Keratinocyte (primary cell): ENCODE measurements around the gene IGF1R. TPM values are rescaled to one million over a fixed set of nuclear protein-coding genes. Genes with fewer than 3 reads are reported as not detected.

ENCODE experiments used
- DNase-seq: peaks from one replicate; pipeline ENCODE4 v3.0.0-alpha.2; 2011; ENCODE audit warnings: low read depth, missing footprints, low spot score
- FAIRE-seq: peaks from 2 replicates; lab custom pipeline; 2011; peaks lifted over from hg19 to GRCh38; lab: Jason Lieb, UNC
- H2AFZ ChIP-seq: 2 replicates; pipeline ENCODE4 v1.6.0; 2012; ENCODE audit warnings: low read length, control low read depth, inconsistent platforms; ENCODE audit not compliant: control insufficient read depth
- H3K27ac ChIP-seq: 2 replicates; pipeline ENCODE4 v1.5.1; 2011; ENCODE audit warnings: low read length; ENCODE audit not compliant: control insufficient read depth, insufficient read depth
- H3K27me3 ChIP-seq: 3 replicates; pipeline ENCODE4 v1.6.0; 2011; ENCODE audit warnings: low read length; ENCODE audit not compliant: control insufficient read depth, insufficient read depth; ENCODE audit errors: extremely low read depth
- H3K36me3 ChIP-seq, 2 experiments: 2 replicates in 1 of 2; 3 replicates in 1 of 2; pipeline ENCODE4 v1.5.1; 2011; ENCODE audit warnings: low read length in 2 of 2, mild to moderate bottlenecking in 1 of 2; ENCODE audit not compliant: control insufficient read depth in 2 of 2, insufficient read depth in 2 of 2; ENCODE audit errors: extremely low read depth in 1 of 2
- H3K4me1 ChIP-seq: 3 replicates; pipeline ENCODE4 v1.5.1; 2011; ENCODE audit warnings: low read length; ENCODE audit not compliant: control insufficient read depth, insufficient read depth; ENCODE audit errors: extremely low read depth
- H3K4me2 ChIP-seq: 3 replicates; pipeline ENCODE4 v1.6.0; 2011; ENCODE audit warnings: low read depth, low read length; ENCODE audit not compliant: control insufficient read depth, insufficient read depth; ENCODE audit errors: extremely low read depth
- H3K4me3 ChIP-seq, 3 experiments: fragments of 200-600 bp in 1 of 3; sonication (generic) in 1 of 3; 2 replicates in 2 of 3; 3 replicates in 1 of 3; pipeline ENCODE4 v1.5.1; 2011 to 2016; ENCODE audit warnings: low read length in 3 of 3, mild to moderate bottlenecking in 3 of 3, control low read depth in 2 of 3, inconsistent platforms in 1 of 3, low read depth in 1 of 3, mixed read lengths in 1 of 3, mixed run types in 1 of 3, moderate library complexity in 1 of 3; ENCODE audit not compliant: control insufficient read depth in 2 of 3, insufficient read depth in 2 of 3; ENCODE audit errors: extremely low read depth in 1 of 3
- H3K79me2 ChIP-seq: 2 replicates; pipeline ENCODE4 v1.6.0; 2012; ENCODE audit warnings: low read length; ENCODE audit not compliant: control insufficient read depth, insufficient read depth
- H3K9ac ChIP-seq: 3 replicates; pipeline ENCODE4 v1.6.0; 2011; ENCODE audit warnings: low read length; ENCODE audit not compliant: control insufficient read depth, insufficient read depth; ENCODE audit errors: extremely low read depth
- H3K9me1 ChIP-seq: 3 replicates; pipeline ENCODE4 v1.6.0; 2011; ENCODE audit warnings: low read length; ENCODE audit not compliant: control insufficient read depth, insufficient read depth; ENCODE audit errors: extremely low read depth
- H3K9me3 ChIP-seq: 2 replicates; pipeline ENCODE4 v1.5.1; 2012; ENCODE audit warnings: low read depth, low read length; ENCODE audit not compliant: control insufficient read depth
- H4K20me1 ChIP-seq: 3 replicates; pipeline ENCODE4 v1.6.0; 2011; ENCODE audit warnings: low read length; ENCODE audit not compliant: control insufficient read depth, insufficient read depth; ENCODE audit errors: extremely low read depth
- EZH2 ChIP-seq: IDR thresholded peaks from one replicate; pipeline ENCODE4 v1.6.1; 2012; ENCODE audit warnings: inconsistent platforms, mild to moderate bottlenecking, low read length, moderate library complexity
- dilution Hi-C: fragments of 300-500 bp; cut with MboI; formaldehyde crosslinking; loops from one replicate; pipeline ENCODE4 v1.7.0; 2020; ENCODE audit warnings: low sequenced_read_pairs; ENCODE audit not compliant: extremely low pct_ligation_motif_present
- polyA plus RNA-seq, 5 experiments: library from polyadenylated mRNA; depleted of rRNA in 3 of 5; stranded (reverse) in 3 of 5; stranded (forward) in 1 of 5; unstranded in 1 of 5; fragments of >200 nt; gene quantifications; 1 replicate in 1 of 5; 2 replicates in 3 of 5; 3 replicates in 1 of 5; pipeline versions ENCODE4 v1.2.1 to v1.2.3, GENCODE V29; 2011 to 2012; ENCODE audit warnings: missing spikeins in 2 of 5, low read depth in 1 of 5, low replicate concordance in 1 of 5
- TF ChIP-seq, protein P1 (sequence below), 3 experiments: IDR thresholded peaks in 1 of 3; conservative IDR thresholded peaks in 1 of 3; optimal IDR thresholded peaks in 1 of 3; 2 replicates in 2 of 3; 3 replicates in 1 of 3; pipeline versions ENCODE3 to v1.5.1; 2011; ENCODE audit warnings: low read length in 3 of 3, mild to moderate bottlenecking in 3 of 3, moderate library complexity in 2 of 3, control low read depth in 1 of 3, inconsistent platforms in 1 of 3; ENCODE audit not compliant: insufficient read depth in 2 of 3; ENCODE audit errors: extremely low read depth in 1 of 3

Gene IGF1R
- polyA plus RNA-seq, 1 donor (not counting 4 experiments of a cell fraction or from before 2014, with no cell fraction given): 14.5 TPM

- Histone ChIP-seq H3K9me3 (no peaks in the 10 kb centered on the region), H3K9me1 (no peaks in the 10 kb centered on the region), H2AFZ (no peak overlapping the region), H3K36me3 (peaks cover 20 to 29% of the 10 kb centered on the region in 2 experiments), H3K79me2 (no peaks in the 10 kb centered on the region), H3K9ac (no peak overlapping the region), H3K27me3 (no peaks in the 10 kb centered on the region), H3K4me1 (no peaks in the 10 kb centered on the region), H4K20me1 (no peaks in the 10 kb centered on the region), H3K4me2 (no peak overlapping the region), H3K27ac (no peak overlapping the region), H3K4me3 (no peak overlapping the region)
- dilution Hi-C loops: no loop called here
- no peak for FAIRE-seq
- no peak for DNase-seq
- TF ChIP-seq EZH2: no peak
- TF ChIP-seq, protein P1, sequence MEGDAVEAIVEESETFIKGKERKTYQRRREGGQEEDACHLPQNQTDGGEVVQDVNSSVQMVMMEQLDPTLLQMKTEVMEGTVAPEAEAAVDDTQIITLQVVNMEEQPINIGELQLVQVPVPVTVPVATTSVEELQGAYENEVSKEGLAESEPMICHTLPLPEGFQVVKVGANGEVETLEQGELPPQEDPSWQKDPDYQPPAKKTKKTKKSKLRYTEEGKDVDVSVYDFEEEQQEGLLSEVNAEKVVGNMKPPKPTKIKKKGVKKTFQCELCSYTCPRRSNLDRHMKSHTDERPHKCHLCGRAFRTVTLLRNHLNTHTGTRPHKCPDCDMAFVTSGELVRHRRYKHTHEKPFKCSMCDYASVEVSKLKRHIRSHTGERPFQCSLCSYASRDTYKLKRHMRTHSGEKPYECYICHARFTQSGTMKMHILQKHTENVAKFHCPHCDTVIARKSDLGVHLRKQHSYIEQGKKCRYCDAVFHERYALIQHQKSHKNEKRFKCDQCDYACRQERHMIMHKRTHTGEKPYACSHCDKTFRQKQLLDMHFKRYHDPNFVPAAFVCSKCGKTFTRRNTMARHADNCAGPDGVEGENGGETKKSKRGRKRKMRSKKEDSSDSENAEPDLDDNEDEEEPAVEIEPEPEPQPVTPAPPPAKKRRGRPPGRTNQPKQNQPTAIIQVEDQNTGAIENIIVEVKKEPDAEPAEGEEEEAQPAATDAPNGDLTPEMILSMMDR (optimal IDR thresholded peaks at IDR 0.05 in 1 of 3, IDR thresholded peaks at IDR 0.05 in 1 of 3, conservative IDR thresholded peaks at IDR 0.05 in 1 of 3; ENCODE audit: extremely low read depth in 1 of 3, insufficient read depth in 2 of 3, low read length in 3 of 3): no peak
These were observed 282.2 kb downstream of the IGF1R start for GRCh38 chr15:98930576-98930975.

DNA sequence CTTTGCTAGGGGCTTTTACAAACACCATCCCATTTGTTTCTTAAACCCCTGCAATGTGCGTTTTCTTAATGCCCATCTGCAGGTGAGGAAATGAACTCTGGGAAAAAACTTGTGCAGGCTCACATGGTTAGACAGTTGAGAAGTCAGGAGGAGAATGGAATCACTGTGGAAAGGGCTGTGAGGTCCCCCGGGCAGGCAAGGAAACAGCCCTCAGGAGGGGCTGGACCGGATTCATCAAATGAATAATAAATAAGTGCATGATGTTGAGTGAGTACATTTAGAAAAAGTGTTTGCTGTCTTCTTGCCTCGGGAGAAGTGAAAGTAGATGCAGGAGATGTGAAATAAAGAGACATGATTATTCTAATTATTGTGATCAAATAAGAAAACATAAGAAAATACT is 282.7 kb downstream of the IGF1R start:
- H3K9ac ChIP-seq: no peak overlapping the region
- no peaks in the 10 kb centered on the region for H3K9me1 ChIP-seq
- DNase-seq (no peak), FAIRE-seq (no peak)
- no peaks in the 10 kb centered on the region for H3K79me2 ChIP-seq
- no peaks in the 10 kb centered on the region for H3K4me1 ChIP-seq
- no peak overlapping the region for H3K4me3 ChIP-seq
- no peaks in the 10 kb centered on the region for H4K20me1 ChIP-seq
- no peaks in the 10 kb centered on the region for H3K9me3 ChIP-seq
- no peak overlapping the region for H3K4me2 ChIP-seq
- H3K27me3 ChIP-seq: no peaks in the 10 kb centered on the region
- no peak overlapping the region for H2AFZ ChIP-seq
- TF ChIP-seq, protein P1 (optimal IDR thresholded peaks at IDR 0.05 in 1 of 3, IDR thresholded peaks at IDR 0.05 in 1 of 3, conservative IDR thresholded peaks at IDR 0.05 in 1 of 3; ENCODE audit: extremely low read depth in 1 of 3, insufficient read depth in 2 of 3, low read length in 3 of 3): no peak
- no peak for TF ChIP-seq EZH2
- dilution Hi-C loops: no loop called here
- no peak overlapping the region for H3K27ac ChIP-seq
- H3K36me3 ChIP-seq: peaks cover 20 to 25% of the 10 kb centered on the region in 2 experiments
